OCI-LY7 (cell line): ENCODE measurements around the gene ZSCAN9. TPM values are rescaled to one million over a fixed set of nuclear protein-coding genes. Genes with fewer than 3 reads are reported as not detected.

Experiments
- BruUV-seq: library from RNA; stranded (reverse); fragments of 400-500 nt; replicated peaks from 2 replicates; lab custom pipeline; 2021; lab: Mats Ljungman, UMichigan
- CTCF ChIA-PET: fragments of 300-600 bp; sonication (Branson Sonifier 250); formaldehyde crosslinking; loops from one replicate; lab custom pipeline; 2022; ENCODE audit warnings: antibody characterized with exemption; ENCODE audit not compliant: unreplicated experiment; lab: Charles Lee
- POLR2A ChIA-PET: fragments of 300-600 bp; sonication (Branson Sonifier 250); formaldehyde crosslinking; loops from one replicate; lab custom pipeline; 2022; ENCODE audit warnings: antibody characterized with exemption; lab: Charles Lee
- DNase-seq: peaks from one replicate; pipeline ENCODE4 v3.0.0-alpha.2; 2015; ENCODE audit warnings: low spot score
- H2AFZ ChIP-seq: fragments of 200-600 bp; sonication (generic), shearing (Covaris generic); 2 replicates; pipeline ENCODE4 v1.6.1; 2014; ENCODE audit warnings: mild to moderate bottlenecking, antibody characterized with exemption, low read length, moderate library complexity
- H3K27ac ChIP-seq: fragments of 200-600 bp; sonication (generic); 2 replicates; pipeline ENCODE4 v1.5.1; 2014; ENCODE audit warnings: mixed run types, low read depth, mild to moderate bottlenecking, moderate library complexity, low read length, inconsistent platforms; ENCODE audit not compliant: poor library complexity, severe bottlenecking
- H3K36me3 ChIP-seq: fragments of 200-600 bp; sonication (generic); 2 replicates; pipeline ENCODE4 v1.6.1; 2014; ENCODE audit warnings: mild to moderate bottlenecking, antibody characterized with exemption, low read length, moderate library complexity, mixed read lengths; ENCODE audit not compliant: insufficient read depth
- H3K4me1 ChIP-seq: fragments of 200-600 bp; sonication (generic); 2 replicates; pipeline ENCODE4 v1.5.1; 2014; ENCODE audit warnings: mild to moderate bottlenecking, low read length; ENCODE audit not compliant: insufficient read depth, poor library complexity, severe bottlenecking
- H3K4me2 ChIP-seq: fragments of 200-600 bp; sonication (generic); 2 replicates; pipeline ENCODE4 v1.6.1; 2014; ENCODE audit warnings: mild to moderate bottlenecking, low read length
- H3K4me3 ChIP-seq: fragments of 200-600 bp; sonication (generic); 2 replicates; pipeline ENCODE4 v1.5.1; 2014; ENCODE audit warnings: mild to moderate bottlenecking, low read depth, low read length; ENCODE audit not compliant: poor library complexity, severe bottlenecking
- H3K79me2 ChIP-seq: fragments of 200-600 bp; sonication (generic); 2 replicates; pipeline ENCODE4 v1.6.1; 2016; ENCODE audit warnings: low read depth, mild to moderate bottlenecking, low read length, moderate library complexity, mixed read lengths; ENCODE audit not compliant: insufficient read depth
- H3K9me2 ChIP-seq: fragments of 200-600 bp; sonication (generic); 2 replicates; pipeline ENCODE4 v1.6.1; 2016; ENCODE audit warnings: mild to moderate bottlenecking, low read length, mixed read lengths; ENCODE audit not compliant: insufficient read depth
- H3K9me3 ChIP-seq: fragments of 200-600 bp; sonication (generic); 2 replicates; pipeline ENCODE4 v1.6.1; 2014; ENCODE audit warnings: mild to moderate bottlenecking, mixed run types, low read length, mixed read lengths
- H4K20me1 ChIP-seq: fragments of 200-600 bp; sonication (generic); 2 replicates; pipeline ENCODE4 v1.6.1; 2014; ENCODE audit warnings: mild to moderate bottlenecking, antibody characterized with exemption, low read length, moderate library complexity, mixed read lengths; ENCODE audit not compliant: insufficient read depth
- EZH2phosphoT487 ChIP-seq: fragments of 200-600 bp; sonication (generic); IDR thresholded peaks from 2 replicates; pipeline ENCODE4 v1.6.1; 2018; ENCODE audit warnings: low read depth, borderline replicate concordance, mild to moderate bottlenecking, mixed run types, antibody characterized with exemption, low read length, moderate library complexity, mixed read lengths
- intact Hi-C: fragments of 100-400 bp; cut with micrococcal nuclease; formaldehyde crosslinking; loops from one replicate; pipeline ENCODE4 v1.10.0; 2022; ENCODE audit not compliant: unreplicated experiment
- total RNA-seq, 2 experiments: library from RNA; depleted of rRNA in 1 of 2; stranded (reverse); fragments of >200 nt in 1 of 2; shearing (Covaris generic) in 1 of 2; gene quantifications; 2 replicates each; pipeline ENCODE4 v1.2.3, GENCODE V29; 2014 to 2022
- TF ChIP-seq, protein P1 (sequence below): fragments of 200-600 bp; sonication (generic); conservative IDR thresholded peaks from 2 replicates; pipeline ENCODE4 v1.5.1; 2014; ENCODE audit warnings: mild to moderate bottlenecking, antibody characterized with exemption, low read length, moderate library complexity, mixed read lengths

ZSCAN9 gene
- total RNA-seq, 2 experiments from 2014 or later = 3.1 to 9.0 TPM

DNA sequence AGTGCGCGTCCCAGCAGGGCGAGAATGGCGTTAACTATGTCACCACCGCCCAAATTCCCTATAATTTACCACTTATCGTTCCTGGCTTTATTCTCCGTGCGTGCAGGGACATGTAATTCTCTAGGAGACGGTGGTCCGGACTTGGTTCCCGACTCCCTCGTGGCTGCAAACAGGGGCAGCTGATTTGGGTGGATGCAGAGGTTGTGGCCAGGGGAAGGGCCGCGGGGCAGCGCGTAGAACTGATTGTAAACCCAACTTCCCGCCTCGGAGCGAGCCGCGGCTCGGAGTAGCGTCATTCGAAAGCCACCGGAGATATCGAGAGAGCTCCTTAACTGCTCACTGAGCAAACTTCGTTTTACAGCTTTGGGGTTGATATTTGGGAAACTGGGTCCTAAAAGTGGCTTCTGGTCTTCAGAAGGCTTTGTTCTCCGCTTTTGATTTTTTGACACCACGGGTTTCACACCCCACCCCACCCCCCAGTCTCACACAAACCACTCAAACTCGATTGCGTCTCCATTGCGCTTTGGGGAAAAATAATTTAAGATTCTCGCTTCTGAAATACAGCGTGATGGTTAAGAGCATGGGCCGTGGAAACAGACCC is 17.5 kb upstream of the ZSCAN9 start:
- no TSS peak for BruUV-seq
- CTCF ChIA-PET = no interaction called here

DNA sequence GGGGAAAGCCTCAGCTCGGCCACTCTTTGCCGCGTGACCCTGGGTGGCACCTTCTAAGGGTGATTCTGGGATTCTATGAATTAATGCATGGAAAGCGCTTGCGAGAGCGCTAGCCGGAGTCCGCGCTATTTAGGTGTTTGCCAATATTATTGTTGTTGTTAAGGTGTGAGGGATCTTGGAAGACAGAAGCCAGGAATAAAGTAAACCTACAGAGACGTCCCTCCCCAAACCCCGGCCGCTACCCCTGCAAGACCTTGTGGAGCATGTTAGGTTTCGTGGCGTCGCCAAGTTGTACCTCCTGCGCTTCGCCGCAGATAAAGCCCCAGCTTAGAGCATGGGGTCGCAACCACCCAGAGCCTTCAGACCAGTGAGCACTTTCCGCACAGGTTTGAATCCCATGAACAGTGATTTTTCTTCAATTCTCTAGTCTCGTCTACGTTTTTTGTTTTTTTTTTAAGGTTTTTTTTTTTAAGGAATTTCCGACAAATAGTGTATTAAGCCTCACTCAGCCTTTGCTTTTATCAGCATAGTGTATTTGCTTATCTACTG is 16.9 kb upstream of the ZSCAN9 start:
- ChIA-PET CTCF (no interaction called here), POLR2A (no interaction called here)
- intact Hi-C loops = no loop called here
- H3K4me3 ChIP-seq = no peak overlapping the region
- no peak overlapping the region for H2AFZ ChIP-seq
- H3K9me2 ChIP-seq = no peaks in the 10 kb centered on the region
- H3K9me3 ChIP-seq = 0 out of 2 replicates have a peak, but pooled peaks cover 3% of the 10 kb centered on the region
- H3K79me2 ChIP-seq = no peaks in the 10 kb centered on the region
- no peak for DNase-seq
- no TSS peak for BruUV-seq
- no peak overlapping the region for H3K4me2 ChIP-seq
- no peaks in the 10 kb centered on the region for H3K36me3 ChIP-seq
- H4K20me1 ChIP-seq = no peaks in the 10 kb centered on the region
- H3K4me1 ChIP-seq = no peaks in the 10 kb centered on the region
- TF ChIP-seq, protein P1, sequence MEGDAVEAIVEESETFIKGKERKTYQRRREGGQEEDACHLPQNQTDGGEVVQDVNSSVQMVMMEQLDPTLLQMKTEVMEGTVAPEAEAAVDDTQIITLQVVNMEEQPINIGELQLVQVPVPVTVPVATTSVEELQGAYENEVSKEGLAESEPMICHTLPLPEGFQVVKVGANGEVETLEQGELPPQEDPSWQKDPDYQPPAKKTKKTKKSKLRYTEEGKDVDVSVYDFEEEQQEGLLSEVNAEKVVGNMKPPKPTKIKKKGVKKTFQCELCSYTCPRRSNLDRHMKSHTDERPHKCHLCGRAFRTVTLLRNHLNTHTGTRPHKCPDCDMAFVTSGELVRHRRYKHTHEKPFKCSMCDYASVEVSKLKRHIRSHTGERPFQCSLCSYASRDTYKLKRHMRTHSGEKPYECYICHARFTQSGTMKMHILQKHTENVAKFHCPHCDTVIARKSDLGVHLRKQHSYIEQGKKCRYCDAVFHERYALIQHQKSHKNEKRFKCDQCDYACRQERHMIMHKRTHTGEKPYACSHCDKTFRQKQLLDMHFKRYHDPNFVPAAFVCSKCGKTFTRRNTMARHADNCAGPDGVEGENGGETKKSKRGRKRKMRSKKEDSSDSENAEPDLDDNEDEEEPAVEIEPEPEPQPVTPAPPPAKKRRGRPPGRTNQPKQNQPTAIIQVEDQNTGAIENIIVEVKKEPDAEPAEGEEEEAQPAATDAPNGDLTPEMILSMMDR = no peak
- no peak for TF ChIP-seq EZH2phosphoT487
- H3K27ac ChIP-seq = no peak overlapping the region

More for the DNA sequence above, 17.5 kb upstream of the ZSCAN9 start:
- H3K4me2 ChIP-seq = no peak overlapping the region
- 0 out of 2 replicates have a peak, but pooled peaks cover 3% of the 10 kb centered on the region for H3K9me3 ChIP-seq
- H3K9me2 ChIP-seq = no peaks in the 10 kb centered on the region
- H3K36me3 ChIP-seq = no peaks in the 10 kb centered on the region
- no peaks in the 10 kb centered on the region for H3K79me2 ChIP-seq
- peaks cover 1% of the 10 kb centered on the region for H3K4me1 ChIP-seq
- TF ChIP-seq EZH2phosphoT487 = no peak
- TF ChIP-seq, protein P1 = no peak
- POLR2A ChIA-PET = no interaction called here
- H4K20me1 ChIP-seq = no peaks in the 10 kb centered on the region
- no peak for DNase-seq
- intact Hi-C loops = no loop called here
- no peak overlapping the region for H3K27ac ChIP-seq
- no peak overlapping the region for H3K4me3 ChIP-seq
- no peak overlapping the region for H2AFZ ChIP-seq
